Ovary (tissue), 10 donors: ENCODE results near the gene UPB1. TPM values are rescaled to one million over a fixed set of nuclear protein-coding genes. Genes with fewer than 3 reads are reported as not detected.

Experiments
- DNase-seq, 5 donors: peaks; one replicate each; pipeline ENCODE4 v3.0.0-alpha.2; 2019 to 2020
- H3K27ac ChIP-seq, 2 donors: fragments of 200-600 bp; one replicate each; pipeline versions ENCODE4 v1.5.1 to v1.8.0; 2019 to 2022
- H3K27me3 ChIP-seq: fragments of 200-600 bp; one replicate; pipeline ENCODE4 v1.8.0; 2022
- H3K36me3 ChIP-seq: fragments of 200-600 bp; sonication (generic); one replicate; pipeline ENCODE4 v1.5.1; 2019
- H3K4me1 ChIP-seq: one replicate; pipeline ENCODE4 v1.8.1; 2013; ENCODE audit warnings: mild to moderate bottlenecking, moderate library complexity; ENCODE audit not compliant: insufficient read depth
- H3K4me3 ChIP-seq: fragments of 200-600 bp; sonication (generic); one replicate; pipeline ENCODE4 v1.5.1; 2017
- H3K9me3 ChIP-seq, 2 donors: fragments of 200-600 bp in 1 of 2; sonication (generic) in 1 of 2; one replicate each; pipeline versions ENCODE4 v1.5.1 to v1.8.1; 2013 to 2019; ENCODE audit warnings: mild to moderate bottlenecking in 1 of 2, moderate library complexity in 1 of 2
- EP300 ChIP-seq: sonication (generic); formaldehyde crosslinking; IDR thresholded peaks from one replicate; pipeline ENCODE4 v1.6.1; 2017; ENCODE audit warnings: antibody characterized with exemption
- POLR2A ChIP-seq: fragments of 450-650 bp; IDR thresholded peaks from one replicate; pipeline ENCODE4 v1.6.1; 2017; ENCODE audit warnings: antibody characterized with exemption, mild to moderate bottlenecking, moderate library complexity
- WGBS, 3 donors: extraction: QIAGEN DNeasy Blood & Tissue Kit in 1 of 3; methylation state at CpG; one replicate each; pipeline versions ENCODE4 v1.1.5 to v1.1.7; 2013 to 2017; 5-methylcytosine and 5-hydroxymethylcytosine counted together
- intact Hi-C, 4 donors: fragments of 100-400 bp; cut with DNase I; formaldehyde crosslinking; loops; one replicate each; pipeline versions ENCODE4 v1.11.0 to v1.15.1; 2022 to 2023
- long read RNA-seq, 3 donors: library from polyadenylated mRNA in 2 of 3; unstranded in 2 of 3; transcript quantifications; one replicate each; pipeline ENCODE4 v2.0.0 and lab custom pipeline, GENCODE V29; 2021 to 2026
- polyA plus RNA-seq, 2 donors: library from polyadenylated mRNA; stranded (reverse); fragments of 200-250 nt in 1 of 2; fragments of 350-450 nt in 1 of 2; fragmentation: Illumina TruSeq in 1 of 2; extraction: RNeasy Lipid Tissue Mini Kit (QIAGEN cat#74804) in 1 of 2; gene quantifications; one replicate each; pipeline ENCODE4 v1.2.3, GENCODE V29; 2013 to 2014
- total RNA-seq, 7 donors: library from RNA; depleted of rRNA in 2 of 7; stranded (reverse); fragments of >200 nt in 2 of 7; fragmentation: NEBNext Ultra II Directional in 3 of 7; extraction: Animal tissue kit (Norgen Biotek cat#: 25700) in 3 of 7; gene quantifications; one replicate each; pipeline versions ENCODE4 v1.1.0 to v1.2.4, GENCODE V29; 2016 to 2023
- TF ChIP-seq, protein P1 (sequence below), 3 donors: fragments of 450-650 bp in 2 of 3; fragments of 200-600 bp in 1 of 3; IDR thresholded peaks; one replicate each; pipeline versions ENCODE4 v1.5.1 to v1.8.0; 2016 to 2022; ENCODE audit warnings: antibody characterized with exemption in 3 of 3, mild to moderate bottlenecking in 1 of 3
- donor health status: DM: no; HTN: no; CAD: no; lungs with moderate emphysema.
- donor health status: DM: no; HTN: no; CAD: no.
- donor health status: Bipolar disorder and iron deficiency.
- donor health status: DM: yes; HTN: yes; CAD: no.
- donor health status: DM: no; HTN: no; CAD: no.
- donor health status: DM: yes; HTN: yes; CAD: no.

Gene UPB1
- total RNA-seq (1 to 10 TPM in 1 of 7 donors, under 1 TPM in 4, not detected in 2; 0.25 to 1.2 (median 0.33) TPM), polyA plus RNA-seq (under 1 TPM; 0.15 to 0.69 TPM)
- long read RNA-seq, donor 1 = 0 reads
- long read RNA-seq, donor 2, transcript UPB1-201 (10 exons, 2,290 nt) = major isoform, 6 of 6 reads
- long read RNA-seq, donor 2, partial matches to known transcripts = 0 of 6 reads
- long read RNA-seq, donor 2, other reads (novel, unspliced or antisense) = 0 of 6 reads
- long read RNA-seq, donor 3 = 0 reads

DNA sequence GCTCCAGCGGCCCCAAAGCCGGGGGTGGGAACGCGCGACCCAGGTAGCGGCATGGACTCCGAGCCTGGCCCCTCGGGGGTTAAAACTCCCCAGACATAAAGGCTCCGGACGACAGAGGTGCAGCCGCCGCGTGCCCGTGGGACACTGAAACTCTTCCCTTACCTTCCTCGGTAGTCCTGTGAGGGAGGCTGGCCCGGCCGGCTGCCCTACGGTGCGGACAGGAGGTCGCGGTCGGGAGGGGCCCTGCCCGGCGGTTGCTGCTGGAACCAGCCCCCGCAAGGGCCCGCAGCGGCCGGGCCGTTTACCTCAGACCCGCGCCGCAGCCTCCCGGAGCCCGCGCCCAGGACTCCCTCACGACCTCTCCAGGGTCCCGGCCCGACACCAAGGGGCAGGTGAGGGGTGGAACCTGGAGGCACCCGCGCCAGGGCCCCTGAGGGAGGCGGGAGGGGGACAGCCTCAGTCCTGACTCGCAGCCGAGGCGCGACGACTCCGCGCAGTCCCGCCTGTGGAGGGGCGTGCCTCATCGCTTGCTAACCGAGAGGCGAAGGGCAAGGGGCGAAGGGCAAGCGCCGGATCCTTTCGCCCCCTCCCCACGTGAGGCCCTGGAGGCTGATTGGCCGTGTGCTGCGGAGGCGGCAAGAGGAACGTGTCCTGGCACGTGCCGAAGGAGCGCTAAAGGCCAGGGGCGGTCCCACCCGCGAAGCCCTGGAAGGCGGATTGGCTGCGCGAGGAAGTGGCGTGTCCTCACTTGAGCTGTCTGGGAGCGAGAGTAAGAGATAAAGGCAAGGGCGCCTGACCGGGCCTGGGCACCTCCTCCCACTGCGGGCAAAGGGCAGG, at the start of gene UPB1:
TSS of gene UPB1 (plus strand) at position 805 of the 837 bp plus-strand sequence. CDS start 72 bp downstream, outside the sequence.
- DNase-seq = peak in 1 of 5 donors; percentile 19
- no peaks in the 10 kb centered on the region for H3K36me3 ChIP-seq
- 21 to 24% (median 22%) methylated on average over 71 to 76 of the region's 76 CpGs for WGBS, 3 donors
- H3K27me3 ChIP-seq = no peaks in the 10 kb centered on the region
- H3K27ac ChIP-seq = no peak within 1 kb of the TSS
- intact Hi-C loops = loop anchor here in 2 of 4 donors (5.0 to 10.0 kb wide), 2 partner anchors 70 to 72 kb away; partner anchors contain the start of gene ADORA2A (in 1 of the 2)
- H3K4me3 ChIP-seq = no peak within 1 kb of the TSS
- H3K9me3 ChIP-seq = no peaks in the 10 kb centered on the region
- TF ChIP-seq POLR2A (no peak), EP300 (no peak)
- TF ChIP-seq, protein P1, sequence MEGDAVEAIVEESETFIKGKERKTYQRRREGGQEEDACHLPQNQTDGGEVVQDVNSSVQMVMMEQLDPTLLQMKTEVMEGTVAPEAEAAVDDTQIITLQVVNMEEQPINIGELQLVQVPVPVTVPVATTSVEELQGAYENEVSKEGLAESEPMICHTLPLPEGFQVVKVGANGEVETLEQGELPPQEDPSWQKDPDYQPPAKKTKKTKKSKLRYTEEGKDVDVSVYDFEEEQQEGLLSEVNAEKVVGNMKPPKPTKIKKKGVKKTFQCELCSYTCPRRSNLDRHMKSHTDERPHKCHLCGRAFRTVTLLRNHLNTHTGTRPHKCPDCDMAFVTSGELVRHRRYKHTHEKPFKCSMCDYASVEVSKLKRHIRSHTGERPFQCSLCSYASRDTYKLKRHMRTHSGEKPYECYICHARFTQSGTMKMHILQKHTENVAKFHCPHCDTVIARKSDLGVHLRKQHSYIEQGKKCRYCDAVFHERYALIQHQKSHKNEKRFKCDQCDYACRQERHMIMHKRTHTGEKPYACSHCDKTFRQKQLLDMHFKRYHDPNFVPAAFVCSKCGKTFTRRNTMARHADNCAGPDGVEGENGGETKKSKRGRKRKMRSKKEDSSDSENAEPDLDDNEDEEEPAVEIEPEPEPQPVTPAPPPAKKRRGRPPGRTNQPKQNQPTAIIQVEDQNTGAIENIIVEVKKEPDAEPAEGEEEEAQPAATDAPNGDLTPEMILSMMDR (IDR thresholded peaks at IDR 0.05) = no peak
- H3K4me1 ChIP-seq = peaks cover 4% of the 10 kb centered on the region

DNA sequence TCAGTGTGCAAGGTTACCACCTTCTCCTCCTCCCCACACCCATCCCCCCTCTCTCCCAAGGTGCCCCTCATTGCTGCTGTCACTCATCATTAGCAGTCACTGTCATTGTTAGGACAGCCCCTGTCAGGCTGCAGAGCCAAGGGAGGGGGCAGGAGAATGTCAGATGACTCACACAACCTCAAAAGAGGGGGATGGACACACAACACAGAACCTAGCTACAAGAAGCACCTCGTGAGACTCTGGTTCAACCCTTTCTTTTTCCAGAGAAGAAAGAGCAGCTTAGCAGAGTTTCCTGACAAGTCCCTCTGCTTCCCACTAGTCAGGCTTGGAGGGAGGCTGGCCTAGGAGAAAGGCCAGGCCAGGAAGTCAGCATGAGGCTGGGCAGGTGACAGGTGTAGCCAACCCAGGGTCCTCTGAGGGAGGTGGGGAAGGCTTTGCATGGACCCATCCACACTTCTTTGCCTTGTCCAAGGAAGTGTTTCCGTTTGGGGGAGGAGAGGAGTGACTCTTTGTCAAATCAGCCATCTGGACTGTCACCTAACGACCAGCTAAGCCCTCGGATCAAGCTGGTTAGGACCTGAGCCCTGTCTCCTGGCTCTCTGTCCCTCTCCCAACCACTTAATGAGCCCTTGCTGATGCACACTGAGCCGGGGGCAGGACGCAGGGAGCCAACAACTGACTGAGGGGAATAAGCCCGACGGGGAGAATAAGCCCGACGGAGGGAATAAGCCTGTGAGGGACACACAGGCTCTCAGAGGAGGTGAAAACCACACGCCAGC, 49.5 kb upstream of the UPB1 start:
- H3K4me3 ChIP-seq = no peak overlapping the region
- WGBS, 3 donors = 85 to 89% (median 89%) methylated on average over 11 of the region's 11 CpGs
- peaks cover 3% of the 10 kb centered on the region for H3K4me1 ChIP-seq

DNA sequence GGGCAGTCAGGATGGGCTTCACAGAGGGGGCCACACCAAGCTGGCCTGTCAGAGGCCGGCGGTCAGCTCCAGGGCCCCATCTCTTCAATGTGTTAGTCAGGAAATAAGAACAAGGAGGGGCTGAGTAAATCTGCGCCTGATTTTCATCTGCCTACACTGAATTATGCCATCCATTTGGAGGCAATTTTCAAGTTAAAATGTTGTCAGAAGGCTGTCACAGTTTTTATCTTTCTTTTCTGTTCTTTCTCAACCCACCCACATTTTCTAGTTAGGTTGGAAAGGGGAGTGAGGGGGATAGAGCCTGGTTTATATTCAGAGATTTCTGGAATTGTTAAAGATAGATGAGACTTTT, 48.9 kb upstream of the UPB1 start:
- H3K9me3 ChIP-seq = no peaks in the 10 kb centered on the region
- H3K4me1 ChIP-seq = peaks cover 3% of the 10 kb centered on the region
- H3K27ac ChIP-seq = no peak overlapping the region
- WGBS, 3 donors = 92 to 99% (median 95%) methylated on average over 3 of the region's 3 CpGs
- TF ChIP-seq POLR2A (no peak), EP300 (no peak)
- TF ChIP-seq, protein P1 (IDR thresholded peaks at IDR 0.05) = no peak
- intact Hi-C loops = no loop called here
- H3K27me3 ChIP-seq = no peaks in the 10 kb centered on the region
- H3K4me3 ChIP-seq = no peak overlapping the region
- no peaks in the 10 kb centered on the region for H3K36me3 ChIP-seq
- no peak for DNase-seq

More for the DNA sequence above, 49.5 kb upstream of the UPB1 start:
- intact Hi-C loops = no loop called here
- DNase-seq = peak in 1 of 5 donors; percentile 5
- Histone ChIP-seq H3K27me3 (no peaks in the 10 kb centered on the region), H3K27ac (no peak overlapping the region), H3K36me3 (no peaks in the 10 kb centered on the region), H3K9me3 (no peaks in the 10 kb centered on the region)
- no peak for TF ChIP-seq POLR2A
- TF ChIP-seq, protein P1 (IDR thresholded peaks at IDR 0.05) = no peak
- no peak for TF ChIP-seq EP300

DNA sequence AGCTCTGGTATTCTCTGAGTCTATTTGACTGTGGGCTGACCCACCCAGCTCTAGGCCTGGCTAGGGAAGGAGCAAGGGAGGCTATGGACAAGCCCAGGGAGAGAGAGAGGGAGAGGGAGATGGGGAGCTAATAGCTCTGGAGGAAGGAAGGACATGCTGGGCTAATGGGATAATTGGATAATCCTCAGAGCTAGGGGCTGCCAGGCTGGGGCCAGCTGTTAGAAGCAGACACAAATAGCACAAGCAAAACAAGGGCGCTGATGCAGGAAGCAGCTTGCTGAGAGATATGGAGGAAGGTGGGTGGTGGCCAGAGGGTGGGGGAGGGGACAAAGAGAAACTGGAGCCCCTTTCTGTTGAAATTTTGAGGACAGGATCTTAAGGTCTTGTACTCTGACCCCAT, 44.5 kb upstream of the UPB1 start:
- no peak overlapping the region for H3K27ac ChIP-seq
- TF ChIP-seq, protein P1 (IDR thresholded peaks at IDR 0.05) = no peak
- no peak for TF ChIP-seq EP300
- TF ChIP-seq POLR2A = no peak
- 13 to 31% (median 26%) methylated on average over 1 of the region's 1 CpG for WGBS, 3 donors
- H3K4me1 ChIP-seq = peaks cover 13% of the 10 kb centered on the region
- no peaks in the 10 kb centered on the region for H3K27me3 ChIP-seq
- peak in 1 of 5 donors; percentile 8 for DNase-seq
- intact Hi-C loops = no loop called here
- no peak overlapping the region for H3K4me3 ChIP-seq
- no peaks in the 10 kb centered on the region for H3K36me3 ChIP-seq
- H3K9me3 ChIP-seq = no peaks in the 10 kb centered on the region
